Esophagus squamous epithelium (tissue), 5 donors: ENCODE measurements around the gene SPTBN2. TPM values are rescaled to one million over a fixed set of nuclear protein-coding genes. Genes with fewer than 3 reads are reported as not detected.

Experiments
- DNase-seq: peaks from one replicate; lab custom pipeline; 2025; lab: John Stamatoyannopoulos, UW
- H3K27ac ChIP-seq, 4 donors: fragments of 200-600 bp; sonication (generic); one replicate each; pipeline ENCODE4 v1.5.1; 2016 to 2019; ENCODE audit warnings: mild to moderate bottlenecking in 1 of 4
- H3K27me3 ChIP-seq, 4 donors: fragments of 200-600 bp; sonication (generic); 1 replicate in 3 of 4; 2 replicates in 1 of 4; pipeline versions ENCODE4 v1.5.1 to v1.6.0; 2017 to 2021; ENCODE audit warnings: antibody characterized with exemption in 1 of 4
- H3K36me3 ChIP-seq, 3 donors: fragments of 200-600 bp; sonication (generic); one replicate each; pipeline ENCODE4 v1.5.1; 2016 to 2019
- H3K4me1 ChIP-seq, 3 donors: fragments of 200-600 bp; sonication (generic); one replicate each; pipeline ENCODE4 v1.5.1; 2017 to 2019
- H3K4me3 ChIP-seq, 4 donors: fragments of 200-600 bp; sonication (generic); 1 replicate in 3 of 4; 2 replicates in 1 of 4; pipeline ENCODE4 v1.5.1; 2016 to 2019; ENCODE audit warnings: mild to moderate bottlenecking in 2 of 4, moderate library complexity in 1 of 4
- H3K9me3 ChIP-seq, 3 donors: fragments of 200-600 bp; sonication (generic); one replicate each; pipeline ENCODE4 v1.5.1; 2016 to 2019
- POLR2A ChIP-seq, 4 donors: fragments of 450-650 bp; IDR thresholded peaks; one replicate each; pipeline ENCODE4 v1.6.1; 2017; ENCODE audit warnings: antibody characterized with exemption in 4 of 4, mild to moderate bottlenecking in 4 of 4, moderate library complexity in 3 of 4
- WGBS, 2 donors: methylation state at CpG; one replicate each; pipeline ENCODE4 v1.1.5; 2018; 5-methylcytosine and 5-hydroxymethylcytosine counted together
- intact Hi-C: fragments of 100-400 bp; cut with DNase I; formaldehyde crosslinking; loops from one replicate; pipeline ENCODE4 v1.15.0; 2022
- total RNA-seq, 4 donors: library from RNA; depleted of rRNA; stranded (reverse); fragments of >200 nt; gene quantifications; one replicate each; pipeline ENCODE4 v1.1.0, GENCODE V29; 2016
- TF ChIP-seq, protein P1 (sequence below), 6 experiments: fragments of 450-650 bp in 4 of 6; fragments of 200-600 bp in 2 of 6; sonication (generic) in 2 of 6; IDR thresholded peaks; one replicate each; pipeline ENCODE4 v1.5.1; 2016 to 2019; ENCODE audit warnings: antibody characterized with exemption in 6 of 6, mild to moderate bottlenecking in 4 of 6, moderate library complexity in 4 of 6
- donor health status: DM: yes; HTN: yes; CAD: no.

Gene SPTBN2
- total RNA-seq, 4 donors from 2014 or later, result 101 to 368 (median 128) TPM

DNA sequence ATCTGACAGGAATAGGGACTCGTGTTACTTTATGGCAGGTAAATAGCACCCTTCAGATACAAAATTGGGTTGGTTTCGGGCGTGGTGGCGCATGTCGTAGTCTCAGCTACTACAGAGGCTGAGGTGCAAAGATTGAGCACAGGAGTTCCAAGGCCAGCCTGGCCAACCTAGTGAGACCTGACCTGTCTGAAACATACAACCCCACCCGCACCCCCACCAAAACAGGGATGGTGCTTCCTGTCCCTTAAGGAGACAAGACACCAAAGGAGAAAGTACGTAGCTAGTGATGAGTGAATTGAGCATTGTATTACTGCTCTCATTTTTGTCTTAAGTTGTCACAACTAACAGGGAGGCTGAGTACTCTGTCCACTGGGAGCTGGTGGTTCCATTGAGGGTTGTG is 76.4 kb downstream of the SPTBN2 start:
- intact Hi-C loops, result no loop called here
- Histone ChIP-seq H3K9me3 (no peaks in the 10 kb centered on the region), H3K27ac (no peak overlapping the region), H3K4me3 (no peak overlapping the region), H3K27me3 (no peaks in the 10 kb centered on the region), H3K36me3 (peaks cover 0 to 99% (median 0%) of the 10 kb centered on the region in 3 donors), H3K4me1 (peaks cover 0 to 24% (median 0%) of the 10 kb centered on the region in 3 donors)
- no peak for TF ChIP-seq POLR2A (IDR thresholded peaks at IDR 0.05)
- TF ChIP-seq, protein P1, sequence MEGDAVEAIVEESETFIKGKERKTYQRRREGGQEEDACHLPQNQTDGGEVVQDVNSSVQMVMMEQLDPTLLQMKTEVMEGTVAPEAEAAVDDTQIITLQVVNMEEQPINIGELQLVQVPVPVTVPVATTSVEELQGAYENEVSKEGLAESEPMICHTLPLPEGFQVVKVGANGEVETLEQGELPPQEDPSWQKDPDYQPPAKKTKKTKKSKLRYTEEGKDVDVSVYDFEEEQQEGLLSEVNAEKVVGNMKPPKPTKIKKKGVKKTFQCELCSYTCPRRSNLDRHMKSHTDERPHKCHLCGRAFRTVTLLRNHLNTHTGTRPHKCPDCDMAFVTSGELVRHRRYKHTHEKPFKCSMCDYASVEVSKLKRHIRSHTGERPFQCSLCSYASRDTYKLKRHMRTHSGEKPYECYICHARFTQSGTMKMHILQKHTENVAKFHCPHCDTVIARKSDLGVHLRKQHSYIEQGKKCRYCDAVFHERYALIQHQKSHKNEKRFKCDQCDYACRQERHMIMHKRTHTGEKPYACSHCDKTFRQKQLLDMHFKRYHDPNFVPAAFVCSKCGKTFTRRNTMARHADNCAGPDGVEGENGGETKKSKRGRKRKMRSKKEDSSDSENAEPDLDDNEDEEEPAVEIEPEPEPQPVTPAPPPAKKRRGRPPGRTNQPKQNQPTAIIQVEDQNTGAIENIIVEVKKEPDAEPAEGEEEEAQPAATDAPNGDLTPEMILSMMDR (IDR thresholded peaks at IDR 0.05), result no peak
- 87 to 96% methylated on average over 6 to 7 of the region's 7 CpGs for WGBS, 2 donors
- DNase-seq, result no peak

DNA sequence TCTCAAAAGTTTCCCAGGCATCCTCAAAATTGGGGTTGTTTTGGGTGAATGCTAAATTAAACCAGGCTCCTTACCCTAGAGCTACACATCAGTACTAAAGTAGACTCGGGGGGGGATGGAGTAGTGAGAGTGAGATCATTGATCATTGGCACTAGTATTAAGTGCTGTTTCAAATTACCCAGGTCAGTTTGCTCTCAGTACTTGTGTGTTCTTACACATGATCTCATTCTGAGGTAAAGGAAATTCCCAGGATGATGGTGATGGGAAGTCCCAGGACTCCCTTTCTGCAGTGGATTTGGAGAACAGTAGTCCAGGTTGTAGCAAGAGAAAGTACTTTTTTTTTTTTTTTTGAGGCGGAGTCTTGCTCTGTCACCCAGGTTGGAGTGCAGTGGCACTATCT is 78.0 kb downstream of the SPTBN2 start:
- peaks cover 0 to 37% (median 0%) of the 10 kb centered on the region in 3 donors for H3K4me1 ChIP-seq
- no peaks in the 10 kb centered on the region for H3K27me3 ChIP-seq
- H3K9me3 ChIP-seq, result no peaks in the 10 kb centered on the region
- TF ChIP-seq POLR2A (IDR thresholded peaks at IDR 0.05), result no peak
- TF ChIP-seq, protein P1 (IDR thresholded peaks at IDR 0.05), result no peak
- H3K36me3 ChIP-seq, result peaks cover 0 to 100% (median 8%) of the 10 kb centered on the region in 3 donors
- intact Hi-C loops, result no loop called here
- WGBS, 2 donors, result 78 to 84% methylated on average over 2 of the region's 2 CpGs
- H3K27ac ChIP-seq, result no peak overlapping the region
- no peak for DNase-seq
- no peak overlapping the region for H3K4me3 ChIP-seq

DNA sequence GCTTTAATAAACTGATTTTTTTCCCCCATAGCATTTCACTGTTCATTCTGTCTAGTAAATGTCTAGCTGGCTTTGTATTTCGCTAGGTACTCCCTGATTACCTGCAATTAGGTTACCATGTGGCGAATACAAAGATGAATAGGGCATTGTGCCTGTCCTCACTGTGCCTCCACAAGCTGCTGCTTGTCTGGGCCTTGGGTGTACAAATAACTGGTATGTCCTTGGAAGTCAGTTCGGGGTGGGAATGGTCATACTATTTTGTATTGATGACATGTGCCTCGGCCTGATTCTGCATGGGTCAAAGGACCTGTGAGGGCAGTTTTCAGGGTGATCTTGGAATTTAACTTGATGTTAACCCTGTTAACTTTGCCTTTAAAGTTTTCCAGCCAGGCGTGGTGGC is 79.1 kb downstream of the SPTBN2 start:
- no peak for DNase-seq
- intact Hi-C loops, result no loop called here
- Histone ChIP-seq H3K36me3 (peaks cover 5 to 100% (median 17%) of the 10 kb centered on the region in 3 donors), H3K27me3 (no peaks in the 10 kb centered on the region), H3K27ac (no peak overlapping the region), H3K4me3 (no peak overlapping the region), H3K4me1 (peaks cover 0 to 48% (median 5%) of the 10 kb centered on the region in 3 donors), H3K9me3 (no peaks in the 10 kb centered on the region)
- WGBS, 2 donors, result 68 to 84% methylated on average over 4 to 5 of the region's 5 CpGs
- TF ChIP-seq POLR2A (IDR thresholded peaks at IDR 0.05), result no peak

DNA sequence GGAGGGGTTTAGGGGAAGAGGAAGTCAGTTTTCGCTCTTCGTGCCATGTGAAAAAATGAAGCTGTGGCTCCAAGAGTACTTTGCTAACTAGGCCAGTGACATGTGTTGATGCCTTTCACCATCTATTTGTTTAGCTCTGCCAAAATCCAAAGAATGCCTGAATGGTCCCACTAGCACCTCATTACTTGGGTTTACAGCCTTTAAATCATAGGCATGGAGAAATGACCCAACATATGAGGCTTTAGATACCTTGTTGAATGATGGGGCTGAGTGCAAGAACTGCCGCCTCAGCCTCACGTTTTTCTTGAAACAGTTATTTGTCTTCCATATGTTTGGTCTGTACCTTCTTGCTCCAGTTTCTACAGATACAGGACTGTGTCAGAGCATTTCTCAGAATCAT is 82.2 kb downstream of the SPTBN2 start:
- H3K27ac ChIP-seq, result no peak overlapping the region
- H3K4me3 ChIP-seq, result no peak overlapping the region
- no peaks in the 10 kb centered on the region for H3K27me3 ChIP-seq
- DNase-seq, result no peak
- intact Hi-C loops, result no loop called here
- WGBS, 2 donors, result 75 to 83% methylated on average over 4 of the region's 4 CpGs
- no peaks in the 10 kb centered on the region for H3K9me3 ChIP-seq
- peaks cover 17 to 99% (median 40%) of the 10 kb centered on the region in 3 donors for H3K36me3 ChIP-seq
- peaks cover 13 to 74% (median 33%) of the 10 kb centered on the region in 3 donors for H3K4me1 ChIP-seq
- no peak for TF ChIP-seq POLR2A (IDR thresholded peaks at IDR 0.05)
- TF ChIP-seq, protein P1 (IDR thresholded peaks at IDR 0.05), result no peak

DNA sequence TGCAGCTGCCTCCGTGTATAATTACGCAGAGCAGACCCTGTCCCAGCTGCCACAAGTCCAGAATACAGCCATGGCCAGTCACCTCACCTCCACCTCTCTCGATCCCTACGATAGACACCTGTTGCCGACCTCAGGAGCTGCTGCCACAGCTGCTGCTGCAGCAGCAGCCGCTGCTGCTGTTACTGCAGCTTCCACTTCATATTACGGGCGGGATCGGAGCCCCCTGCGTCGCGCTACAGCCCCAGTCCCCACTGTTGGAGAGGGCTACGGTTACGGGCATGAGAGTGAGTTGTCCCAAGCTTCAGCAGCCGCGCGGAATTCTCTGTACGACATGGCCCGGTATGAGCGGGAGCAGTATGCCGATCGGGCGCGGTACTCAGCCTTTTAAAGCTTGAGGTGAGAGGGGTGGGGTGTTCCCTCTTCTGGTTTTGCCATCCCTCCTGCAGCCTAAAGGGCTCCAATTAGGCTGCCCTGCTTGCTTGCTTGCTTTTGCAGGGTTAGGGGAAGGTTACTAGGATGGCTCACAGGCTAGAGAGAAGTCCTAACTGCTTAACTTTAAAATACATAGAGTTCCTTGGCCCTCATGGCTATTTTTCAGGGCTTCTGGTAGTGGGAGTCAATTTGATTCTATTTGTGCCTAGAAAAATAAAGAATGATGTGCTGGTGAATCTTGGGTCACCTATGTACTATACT is 85.1 kb downstream of the SPTBN2 start:
- Histone ChIP-seq H3K36me3 (peaks cover 21 to 93% (median 40%) of the 10 kb centered on the region in 3 donors), H3K4me1 (peaks cover 32 to 89% (median 55%) of the 10 kb centered on the region in 3 donors)
- intact Hi-C loops, result no loop called here

More for the DNA sequence above, 85.1 kb downstream of the SPTBN2 start:
- H3K27ac ChIP-seq, result no peak overlapping the region
- no peak for DNase-seq
- TF ChIP-seq, protein P1 (IDR thresholded peaks at IDR 0.05), result no peak
- TF ChIP-seq POLR2A (IDR thresholded peaks at IDR 0.05), result no peak
- peak overlapping the region in 2 of 4 donors; percentile 0 to 4 for H3K4me3 ChIP-seq
- no peaks in the 10 kb centered on the region for H3K27me3 ChIP-seq
- H3K9me3 ChIP-seq, result no peaks in the 10 kb centered on the region
- WGBS, 2 donors, result 85 to 93% methylated on average over 13 to 18 of the region's 24 CpGs
